MCF 10A (cell line): ENCODE results near the gene RPS18. TPM values are rescaled to one million over a fixed set of nuclear protein-coding genes. Genes with fewer than 3 reads are reported as not detected.
"Not testable (repeated sequence)": the region's sequence is repeated elsewhere in the genome, so short reads cannot be mapped to it uniquely, and the experiment has no call there.

Experiments used
- BruUV-seq: library from RNA; stranded (reverse); fragments of 400-500 nt; replicated peaks from 2 replicates; lab custom pipeline; 2021; lab: Mats Ljungman, UMichigan
- CTCF ChIA-PET: fragments of 300-600 bp; sonication (Branson Sonifier 250); formaldehyde crosslinking; extraction: SDS; loops from one replicate; lab custom pipeline; 2021; ENCODE audit warnings: antibody characterized with exemption, inconsistent platforms; lab: Yijun Ruan, JAX
- POLR2A ChIA-PET: fragments of 300-600, 350-650 bp; sonication (Branson Sonifier 250); formaldehyde crosslinking; extraction: SDS; loops from one replicate; lab custom pipeline; 2020; ENCODE audit warnings: antibody characterized with exemption, inconsistent platforms; lab: Yijun Ruan, JAX
- DNase-seq: peaks from one replicate; pipeline ENCODE4 v3.0.0-alpha.2; 2018; ENCODE audit not compliant: unreplicated experiment
- H3K27ac Mint-ChIP-seq: one replicate; pipeline ENCODE4 v1.8.0; 2022; ENCODE audit warnings: mild to moderate bottlenecking, low read depth, mixed read lengths; ENCODE audit not compliant: unreplicated experiment
- H3K27me3 Mint-ChIP-seq: one replicate; pipeline ENCODE4 v1.8.0; 2022; ENCODE audit warnings: mixed read lengths; ENCODE audit not compliant: insufficient read depth, unreplicated experiment
- H3K36me3 Mint-ChIP-seq: one replicate; pipeline ENCODE4 v1.8.0; 2022; ENCODE audit warnings: mild to moderate bottlenecking, moderate library complexity, mixed read lengths; ENCODE audit not compliant: insufficient read depth, unreplicated experiment
- H3K4me1 Mint-ChIP-seq: one replicate; pipeline ENCODE4 v1.8.0; 2022; ENCODE audit warnings: mixed read lengths; ENCODE audit not compliant: insufficient read depth, unreplicated experiment
- H3K4me3 Mint-ChIP-seq: one replicate; pipeline ENCODE4 v1.8.0; 2022; ENCODE audit warnings: mild to moderate bottlenecking, moderate library complexity, mixed read lengths; ENCODE audit not compliant: unreplicated experiment
- H3K9me3 Mint-ChIP-seq: one replicate; pipeline ENCODE4 v1.8.0; 2022; ENCODE audit warnings: mixed read lengths; ENCODE audit not compliant: unreplicated experiment
- intact Hi-C: fragments of 100-400 bp; cut with micrococcal nuclease; formaldehyde crosslinking; loops from 2 replicates; pipeline ENCODE4 v1.14.1; 2022
- total RNA-seq: library from RNA; stranded (reverse); gene quantifications from 2 replicates; pipeline ENCODE4 v1.2.3, GENCODE V29; 2022
- TF ChIP-seq, protein P1 (sequence below): fragments of 200-600 bp; IDR thresholded peaks from one replicate; pipeline ENCODE4 v1.8.0; 2022; ENCODE audit warnings: antibody characterized with exemption, mild to moderate bottlenecking; ENCODE audit not compliant: unreplicated experiment

RPS18 gene
- total RNA-seq, 1 experiment from 2014 or later: 4,063 TPM

DNA sequence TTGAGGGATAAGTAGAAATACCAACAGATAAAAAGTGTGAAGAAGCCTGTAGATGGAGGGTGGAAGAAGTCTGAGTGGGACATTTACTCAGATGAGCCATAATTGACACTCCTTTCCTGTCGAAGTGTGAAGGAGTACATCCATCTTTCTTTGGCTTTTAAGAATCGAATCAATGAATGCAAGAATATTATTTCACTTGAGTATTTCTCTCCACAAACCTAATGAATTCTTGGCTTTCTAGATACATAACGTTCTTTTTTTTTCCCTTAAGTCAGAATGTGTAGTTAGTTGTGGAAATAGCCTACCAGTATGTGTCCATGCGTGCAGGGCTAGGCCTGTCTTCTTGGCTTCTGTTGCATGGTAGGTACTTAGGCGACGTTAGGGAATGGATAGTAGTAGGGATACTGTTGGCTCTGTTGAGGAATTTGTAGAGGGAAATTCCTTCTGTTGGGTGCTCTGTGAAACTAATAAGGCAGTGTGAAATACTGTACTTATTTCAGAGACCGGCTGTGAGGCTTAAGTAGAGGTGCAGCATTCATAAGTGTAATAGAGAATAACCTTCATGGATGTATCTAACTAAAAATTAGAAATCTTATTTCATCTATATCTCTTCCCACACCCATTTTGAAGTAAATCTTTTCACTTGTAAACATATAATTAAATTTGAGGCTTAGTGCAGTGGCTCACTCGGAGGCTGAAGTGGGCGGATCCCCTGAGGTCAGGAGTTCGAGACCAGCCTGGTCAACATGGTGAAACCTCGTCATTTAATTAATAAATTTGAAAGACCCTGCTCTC, 1.5 kb downstream of the RPS18 start:
- DNase-seq: no peak
- Mint-ChIP-seq H3K27ac (peak overlapping the region; percentile 100), H3K36me3 (peaks cover 82% of the 10 kb centered on the region), H3K4me3 (peak overlapping the region; percentile 99), H3K4me1 (peaks cover 36% of the 10 kb centered on the region), H3K9me3 (no peaks in the 10 kb centered on the region), H3K27me3 (no peaks in the 10 kb centered on the region)
- CTCF ChIA-PET: interaction anchor here (1.4 kb wide), 1 partner anchor 10 kb away, joined by 4 read pairs; no protein-coding TSS in a partner anchor
- intact Hi-C loops: no loop called here
- POLR2A ChIA-PET: interaction anchor here (1.2 to 5.4 kb wide), 17 partner anchors 8 to 1096 kb away, joined by 3 to 155 read pairs (median 18); partner anchors contain the start of genes BAK1, BRD2, PFDN6 and RGL2
- BruUV-seq: no TSS peak
- TF ChIP-seq, protein P1, sequence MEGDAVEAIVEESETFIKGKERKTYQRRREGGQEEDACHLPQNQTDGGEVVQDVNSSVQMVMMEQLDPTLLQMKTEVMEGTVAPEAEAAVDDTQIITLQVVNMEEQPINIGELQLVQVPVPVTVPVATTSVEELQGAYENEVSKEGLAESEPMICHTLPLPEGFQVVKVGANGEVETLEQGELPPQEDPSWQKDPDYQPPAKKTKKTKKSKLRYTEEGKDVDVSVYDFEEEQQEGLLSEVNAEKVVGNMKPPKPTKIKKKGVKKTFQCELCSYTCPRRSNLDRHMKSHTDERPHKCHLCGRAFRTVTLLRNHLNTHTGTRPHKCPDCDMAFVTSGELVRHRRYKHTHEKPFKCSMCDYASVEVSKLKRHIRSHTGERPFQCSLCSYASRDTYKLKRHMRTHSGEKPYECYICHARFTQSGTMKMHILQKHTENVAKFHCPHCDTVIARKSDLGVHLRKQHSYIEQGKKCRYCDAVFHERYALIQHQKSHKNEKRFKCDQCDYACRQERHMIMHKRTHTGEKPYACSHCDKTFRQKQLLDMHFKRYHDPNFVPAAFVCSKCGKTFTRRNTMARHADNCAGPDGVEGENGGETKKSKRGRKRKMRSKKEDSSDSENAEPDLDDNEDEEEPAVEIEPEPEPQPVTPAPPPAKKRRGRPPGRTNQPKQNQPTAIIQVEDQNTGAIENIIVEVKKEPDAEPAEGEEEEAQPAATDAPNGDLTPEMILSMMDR: no peak

DNA sequence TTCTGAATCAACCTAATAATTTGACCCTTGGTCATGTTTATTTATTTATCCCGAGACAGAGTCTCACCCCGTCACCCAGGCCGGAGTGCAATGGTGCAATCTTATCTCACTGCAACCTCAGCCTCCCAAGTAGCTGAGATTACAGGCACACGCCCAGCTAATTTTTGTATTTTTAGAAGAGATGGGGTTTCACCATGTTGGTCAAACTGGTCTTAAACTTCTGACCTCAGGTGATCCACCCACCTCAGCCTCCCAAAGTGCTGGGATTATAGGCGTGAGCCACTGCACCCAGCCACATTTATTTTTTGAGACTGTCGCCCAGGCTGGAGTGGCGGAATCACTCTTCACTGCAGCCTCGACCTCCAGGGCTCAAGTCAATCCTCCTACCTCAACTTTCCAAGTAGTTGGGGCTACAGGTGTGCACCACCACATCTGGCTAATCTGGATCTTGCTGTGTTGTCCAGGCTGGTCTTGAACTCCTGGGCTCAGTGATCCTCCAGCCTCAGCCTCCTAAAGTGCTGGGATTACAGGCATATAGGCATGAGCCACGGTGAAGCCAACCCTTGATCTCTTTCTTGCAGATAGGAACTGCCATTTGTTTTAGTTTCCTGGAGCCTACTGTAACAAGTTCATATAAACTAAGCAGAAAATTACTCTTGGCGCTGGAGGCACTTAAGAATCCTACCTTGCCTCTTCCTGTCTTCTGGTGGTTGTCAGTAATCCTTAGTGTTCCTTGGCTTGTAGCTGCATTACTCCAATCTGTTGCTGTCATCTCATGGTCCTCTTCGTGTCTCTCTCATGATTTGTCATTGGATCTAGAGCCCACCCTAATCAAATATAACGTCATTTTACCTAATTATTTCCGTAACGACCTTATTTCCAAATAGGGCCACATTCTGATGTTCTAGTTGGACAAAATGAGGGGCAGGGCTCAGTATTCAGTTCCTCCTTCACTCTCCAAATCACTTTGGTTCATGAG, 2.3 kb downstream of the RPS18 start:
- Mint-ChIP-seq H3K9me3 (no peaks in the 10 kb centered on the region), H3K27ac (peak overlapping the region; percentile 92), H3K27me3 (no peaks in the 10 kb centered on the region), H3K4me1 (peaks cover 36% of the 10 kb centered on the region), H3K4me3 (peak overlapping the region; percentile 99), H3K36me3 (peaks cover 74% of the 10 kb centered on the region)
- TF ChIP-seq, protein P1: no peak
- intact Hi-C loops: no loop called here
- DNase-seq: no peak
- no TSS peak for BruUV-seq
- CTCF ChIA-PET: interaction anchor here (1.2 kb wide), 1 partner anchor 25 kb away, joined by 4 read pairs; no protein-coding TSS in a partner anchor
- POLR2A ChIA-PET: interaction anchor here (1.0 to 2.6 kb wide), 6 partner anchors 15 to 303 kb away, joined by 3 to 43 read pairs (median 4); partner anchors contain the start of genes PFDN6, RGL2, RING1 and WDR46

DNA sequence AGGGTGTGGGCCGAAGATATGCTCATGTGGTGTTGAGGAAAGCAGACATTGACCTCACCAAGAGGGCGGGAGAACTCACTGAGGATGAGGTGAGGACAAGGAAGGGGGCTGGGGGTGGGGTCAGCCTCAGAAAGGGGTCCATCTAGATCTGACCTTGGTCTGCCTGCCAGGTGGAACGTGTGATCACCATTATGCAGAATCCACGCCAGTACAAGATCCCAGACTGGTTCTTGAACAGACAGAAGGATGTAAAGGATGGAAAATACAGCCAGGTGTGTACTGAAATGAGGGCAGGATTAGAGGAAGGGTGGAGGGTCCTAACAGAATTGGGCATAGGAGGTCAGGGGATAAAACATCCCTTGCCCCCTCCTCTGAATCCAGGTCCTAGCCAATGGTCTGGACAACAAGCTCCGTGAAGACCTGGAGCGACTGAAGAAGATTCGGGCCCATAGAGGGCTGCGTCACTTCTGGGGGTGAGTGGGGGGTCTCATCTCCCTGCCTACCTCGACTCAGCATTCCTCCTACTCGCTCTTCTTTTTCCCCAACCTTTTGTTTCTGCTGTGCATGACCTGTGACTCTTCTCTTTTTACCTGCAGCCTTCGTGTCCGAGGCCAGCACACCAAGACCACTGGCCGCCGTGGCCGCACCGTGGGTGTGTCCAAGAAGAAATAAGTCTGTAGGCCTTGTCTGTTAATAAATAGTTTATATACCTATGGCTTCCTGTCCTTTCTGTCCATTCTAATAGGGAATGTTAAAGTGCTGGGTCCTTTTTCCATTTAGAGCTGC, 4.1 kb downstream of the RPS18 start:
- Mint-ChIP-seq H3K4me1 (peaks cover 30% of the 10 kb centered on the region), H3K4me3 (peak overlapping the region; percentile 99), H3K27ac (peak overlapping the region; percentile 80), H3K36me3 (peaks cover 75% of the 10 kb centered on the region)
- H3K9me3 Mint-ChIP-seq, intact Hi-C loops, DNase-seq, BruUV-seq, H3K27me3 Mint-ChIP-seq: not testable (repeated sequence)
- POLR2A ChIA-PET: interaction anchor here (0.7 to 5.6 kb wide), 13 partner anchors 13 to 304 kb away, joined by 3 to 73 read pairs (median 10); partner anchors contain the start of genes PFDN6, RGL2, RING1 and WDR46
- CTCF ChIA-PET: interaction anchor here (0.6 to 2.9 kb wide), 5 partner anchors 10 to 382 kb away, joined by 3 to 18 read pairs (median 3); partner anchors contain the start of genes PFDN6 and WDR46

DNA sequence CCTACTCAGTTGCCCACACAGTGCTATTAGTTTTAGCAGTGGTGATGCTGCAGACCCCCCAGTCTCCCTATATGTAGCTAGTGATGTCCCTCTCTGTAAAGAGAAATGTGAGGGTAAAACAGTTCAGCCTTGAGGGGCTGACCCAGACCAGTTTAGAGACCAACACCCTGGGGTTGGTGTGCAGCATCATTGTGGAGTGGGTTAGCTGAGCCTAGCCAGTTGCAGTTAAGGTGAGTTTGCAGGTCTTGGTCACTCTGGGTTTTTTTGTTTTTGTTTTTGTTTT, 4.6 kb downstream of the RPS18 start:
- H3K36me3 Mint-ChIP-seq: peaks cover 72% of the 10 kb centered on the region
- TF ChIP-seq, protein P1: no peak
- H3K9me3 Mint-ChIP-seq: no peaks in the 10 kb centered on the region
- H3K4me1 Mint-ChIP-seq: peaks cover 30% of the 10 kb centered on the region
- ChIA-PET POLR2A (interaction anchor here (0.6 to 5.6 kb wide), 14 partner anchors 12 to 1536 kb away, joined by 3 to 73 read pairs (median 8); partner anchors contain the start of genes MSH5, PFDN6, RGL2 and RING1), CTCF (interaction anchor here (0.7 to 2.9 kb wide), 4 partner anchors 12 to 191 kb away, joined by 3 to 18 read pairs (median 3); partner anchors contain the start of genes PFDN6 and WDR46)
- no TSS peak for BruUV-seq
- H3K4me3 Mint-ChIP-seq: peak overlapping the region; percentile 99
- intact Hi-C loops: no loop called here
- no peak for DNase-seq
- H3K27ac Mint-ChIP-seq: peak overlapping the region; percentile 80
- no peaks in the 10 kb centered on the region for H3K27me3 Mint-ChIP-seq
